ENCODE results near the gene BSND.
"Not testable (repeated sequence)": the region's sequence is repeated elsewhere in the genome, so short reads cannot be mapped to it uniquely, and the experiment has no call there.

The BSND gene

DNA sequence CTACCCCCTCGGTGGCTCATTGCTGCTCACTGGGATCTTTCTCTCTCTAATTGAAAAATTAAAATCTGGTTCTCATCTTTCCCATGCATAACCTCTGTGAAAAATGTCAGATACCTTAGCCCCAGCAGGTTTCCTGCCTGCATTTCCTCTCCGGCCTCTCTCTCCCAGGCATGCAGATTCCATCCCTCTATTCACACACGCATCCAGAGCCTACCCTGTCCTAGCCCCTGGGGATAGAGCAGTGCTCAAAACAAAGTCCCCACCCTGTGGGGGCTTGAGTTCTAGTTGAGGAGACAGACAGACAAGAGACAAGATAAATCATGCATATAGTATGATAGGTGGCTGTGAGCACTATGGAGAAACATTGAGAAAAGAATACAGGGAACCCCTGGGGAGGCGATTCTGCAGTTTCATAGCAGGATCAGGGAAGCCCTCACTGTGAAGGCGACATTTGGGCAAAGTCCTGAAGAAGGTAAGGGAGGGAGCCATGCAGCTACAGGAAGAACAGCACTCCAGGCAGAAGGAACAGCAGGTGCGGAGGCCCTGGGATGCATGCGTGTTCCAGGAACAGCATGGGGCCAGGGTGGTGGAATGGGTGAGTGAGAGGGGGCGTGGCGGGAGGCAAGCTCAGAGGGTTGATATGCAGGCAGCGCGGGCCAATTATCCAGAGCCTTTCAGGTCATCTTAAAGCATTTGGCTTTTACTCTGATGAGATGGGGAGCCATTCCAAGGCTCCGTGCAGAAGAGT, 3.5 kb upstream of the BSND start:
- DNase-seq = no peak

DNA sequence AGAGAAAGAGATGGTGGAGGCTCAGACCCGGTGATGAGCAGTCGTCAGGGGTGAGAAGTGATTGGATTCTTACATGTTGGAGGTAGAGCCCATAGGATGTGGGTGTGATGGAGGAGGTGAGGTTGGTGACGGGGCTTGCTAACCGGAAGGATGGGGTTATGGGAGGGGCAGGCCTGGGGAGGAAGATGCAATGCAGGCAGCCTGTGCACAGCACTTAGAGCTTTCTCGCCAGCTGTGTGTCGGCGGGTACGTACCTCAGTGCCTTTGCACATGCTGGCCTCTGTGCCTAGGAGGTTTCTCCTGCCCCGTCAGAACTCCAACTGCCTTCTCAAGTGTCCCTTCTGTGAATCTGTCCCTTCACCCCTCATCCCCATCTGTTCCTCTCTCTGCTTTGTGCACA, 2.9 kb upstream of the BSND start:
- DNase-seq = peak; percentile 52

DNA sequence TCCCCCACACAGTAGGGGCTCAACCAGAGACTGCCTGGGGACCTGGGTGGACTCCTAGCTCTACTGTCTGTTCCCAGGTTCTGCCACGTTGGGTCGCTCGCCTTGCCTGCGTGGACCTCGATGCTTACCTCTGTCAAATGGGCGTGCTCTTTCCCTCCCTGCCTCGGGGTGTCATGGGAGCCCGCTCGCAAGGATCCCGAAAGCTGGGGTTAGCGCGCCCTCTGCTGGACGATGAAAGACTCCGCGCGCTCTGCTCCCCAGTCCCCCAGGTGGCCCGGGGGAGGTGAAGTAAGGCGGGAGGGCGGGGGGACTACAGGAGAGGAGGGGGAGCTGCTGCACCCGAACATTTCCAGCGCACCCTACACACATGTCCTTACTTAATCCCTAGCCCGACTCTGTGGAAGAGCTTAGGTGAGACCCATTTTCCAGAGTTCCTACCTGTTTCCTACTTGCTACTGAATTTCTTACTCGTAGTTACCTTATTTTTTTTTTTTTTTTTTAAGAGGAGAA, 2.3 kb upstream of the BSND start:
- DNase-seq = peak; percentile 71

DNA sequence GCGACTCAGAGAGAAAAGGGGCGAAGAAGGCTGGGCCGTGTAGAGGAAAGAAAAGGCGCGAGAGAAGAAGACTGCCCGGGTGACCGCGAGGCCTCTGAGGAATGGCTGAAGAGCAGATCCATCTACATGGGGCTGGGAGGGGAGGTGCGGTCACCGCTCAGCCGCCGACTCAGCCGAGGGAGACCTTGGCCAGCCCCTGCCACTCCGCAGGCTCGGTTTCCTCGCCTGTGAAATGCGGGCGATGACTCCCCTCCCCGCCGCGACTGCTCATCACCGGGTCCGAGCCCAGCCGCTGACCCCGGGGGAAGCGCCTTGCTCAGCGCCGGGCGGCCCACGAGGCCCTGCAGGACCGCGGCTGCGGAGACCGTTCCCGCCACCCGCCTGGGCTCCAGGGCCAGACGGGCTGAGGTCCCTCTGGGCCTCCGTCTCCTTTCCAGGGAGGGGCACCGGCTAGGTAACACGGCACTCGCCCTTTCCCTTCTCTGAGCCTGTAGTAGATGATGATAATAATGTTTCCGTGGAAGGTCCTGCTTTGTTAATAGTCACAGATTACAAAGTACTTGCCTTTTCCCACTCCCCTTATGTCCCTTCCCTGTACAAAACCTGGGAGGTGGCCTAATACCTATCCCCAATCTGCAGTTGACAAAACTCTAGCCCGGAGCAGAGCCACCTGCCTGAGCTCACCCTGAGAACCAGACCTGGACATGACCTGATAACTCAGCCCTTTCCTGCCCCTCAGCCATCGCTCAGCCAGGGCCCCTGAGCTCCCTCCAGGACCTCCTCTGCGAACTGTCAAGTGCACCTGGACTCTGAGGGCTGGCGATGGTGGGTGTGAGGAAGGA, 1.6 kb upstream of the BSND start:
- no peak for DNase-seq

DNA sequence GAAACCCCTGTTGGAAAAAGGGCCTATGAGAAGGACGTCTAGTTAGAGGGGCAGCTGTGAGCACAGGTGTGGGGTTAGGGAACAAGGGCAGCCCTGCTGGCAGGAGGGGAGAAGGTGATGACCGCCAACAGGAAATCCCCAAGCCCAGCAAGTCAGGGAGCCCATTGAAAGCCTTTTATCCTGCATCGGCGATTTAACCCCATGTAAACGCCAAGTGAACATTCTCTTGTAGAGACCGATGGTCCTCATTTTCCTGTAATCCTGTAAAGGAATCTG, 1.1 kb upstream of the BSND start:
- DNase-seq = no peak

DNA sequence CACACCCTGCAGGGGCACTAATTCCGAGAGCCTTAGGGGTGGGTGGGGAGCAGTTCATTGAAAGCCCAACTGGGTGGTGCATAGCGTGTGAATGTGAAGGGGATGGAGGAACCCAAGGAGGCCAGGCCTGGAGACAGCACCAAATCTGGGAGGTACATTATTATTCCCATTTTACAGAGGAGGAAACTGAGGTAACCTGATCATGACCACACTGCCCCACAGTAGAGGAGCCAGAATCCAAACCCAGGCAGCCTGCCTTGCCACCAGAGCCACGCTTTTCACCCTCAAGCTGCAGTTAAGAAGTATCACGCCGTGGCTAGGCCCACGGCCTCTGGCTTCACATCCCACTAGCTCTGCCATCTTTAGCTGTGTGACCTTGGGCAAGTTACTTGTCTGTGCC, 633 bp upstream of the BSND start:
- no peak for DNase-seq

DNA sequence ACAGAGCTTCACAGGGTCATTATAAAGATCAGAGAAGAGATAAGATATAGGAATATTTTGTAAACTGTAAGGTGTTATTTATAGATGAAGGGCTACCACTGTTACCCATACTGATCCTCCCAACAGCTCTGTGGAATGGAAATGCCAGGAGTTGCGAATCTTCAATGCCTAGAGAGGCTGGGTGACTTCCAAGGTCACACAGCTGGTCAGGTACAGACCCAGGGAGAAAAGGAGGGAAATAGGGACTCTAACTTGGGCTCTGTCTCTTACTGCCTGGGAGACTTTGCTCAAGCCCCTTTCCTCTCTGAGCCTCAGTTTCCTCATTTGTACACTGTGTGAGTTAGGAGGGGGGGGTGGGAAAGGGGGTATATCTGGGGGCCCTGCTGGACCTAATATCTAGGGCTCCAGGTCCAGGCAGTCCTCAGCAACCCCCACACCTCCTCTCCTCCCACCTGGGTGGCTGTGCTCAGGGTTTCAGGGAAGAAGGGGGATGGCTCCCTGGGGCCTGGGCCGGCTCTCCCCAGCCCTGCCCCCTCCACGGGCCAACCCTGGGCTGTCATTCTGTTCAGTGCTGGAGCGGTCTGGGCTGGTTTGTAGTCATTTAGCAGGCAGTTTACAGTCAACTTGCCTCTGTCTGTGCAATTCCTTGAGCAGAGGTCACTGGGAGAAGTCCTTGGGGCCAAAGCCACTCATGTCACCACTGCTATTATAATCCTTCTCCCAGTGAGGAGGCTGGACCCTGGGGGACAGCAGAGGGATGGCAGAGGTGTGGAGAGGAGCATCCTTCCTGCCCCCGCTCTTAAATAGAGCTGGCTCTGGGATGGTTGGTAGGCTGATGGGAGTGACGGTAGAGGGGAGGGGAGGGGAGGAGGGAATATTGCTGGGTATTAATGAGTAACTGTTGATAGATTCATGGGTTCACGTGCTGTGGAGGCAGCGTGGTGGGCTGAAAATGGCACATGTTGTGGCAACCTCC, 1.7 kb downstream of the BSND start:
- DNase-seq = no peak

DNA sequence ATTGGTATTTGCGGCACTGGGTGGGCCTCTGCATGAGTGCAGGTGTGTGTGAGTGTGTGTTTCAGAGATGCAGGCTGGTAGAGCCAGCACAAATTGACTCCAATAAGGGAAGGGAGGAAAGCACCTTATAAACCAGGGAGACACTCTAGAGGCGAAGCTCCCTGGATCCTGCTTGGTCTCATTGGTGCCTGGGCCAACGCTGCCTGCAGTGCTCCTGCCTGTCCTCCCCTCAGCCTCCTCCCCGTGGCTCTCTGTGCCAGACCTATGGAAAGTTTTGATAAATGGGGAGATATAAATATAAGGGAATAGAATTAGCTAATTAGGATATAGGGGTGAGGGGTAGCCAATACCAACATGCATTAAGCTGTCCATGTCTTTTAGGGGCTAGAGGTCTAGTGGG, 2.6 kb downstream of the BSND start:
- no peak for DNase-seq

DNA sequence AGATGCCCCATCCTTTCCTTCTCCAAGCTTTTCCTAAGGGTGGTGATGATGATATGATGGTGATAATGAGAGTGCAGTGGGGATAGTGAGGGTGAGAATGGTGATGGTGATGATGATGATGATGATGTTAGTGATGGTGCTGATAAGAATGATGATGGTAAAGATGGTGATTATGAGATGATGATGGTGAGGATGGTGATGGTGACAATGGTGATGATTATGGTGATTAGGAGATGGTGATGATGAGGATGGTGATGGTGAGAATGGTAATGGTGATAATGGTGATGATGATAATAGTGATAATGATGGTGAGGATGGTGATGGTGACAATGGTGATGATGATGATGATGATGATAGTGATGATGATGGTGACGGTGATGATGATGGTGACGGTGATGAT, 4.0 kb downstream of the BSND start:
- no peak for DNase-seq

DNA sequence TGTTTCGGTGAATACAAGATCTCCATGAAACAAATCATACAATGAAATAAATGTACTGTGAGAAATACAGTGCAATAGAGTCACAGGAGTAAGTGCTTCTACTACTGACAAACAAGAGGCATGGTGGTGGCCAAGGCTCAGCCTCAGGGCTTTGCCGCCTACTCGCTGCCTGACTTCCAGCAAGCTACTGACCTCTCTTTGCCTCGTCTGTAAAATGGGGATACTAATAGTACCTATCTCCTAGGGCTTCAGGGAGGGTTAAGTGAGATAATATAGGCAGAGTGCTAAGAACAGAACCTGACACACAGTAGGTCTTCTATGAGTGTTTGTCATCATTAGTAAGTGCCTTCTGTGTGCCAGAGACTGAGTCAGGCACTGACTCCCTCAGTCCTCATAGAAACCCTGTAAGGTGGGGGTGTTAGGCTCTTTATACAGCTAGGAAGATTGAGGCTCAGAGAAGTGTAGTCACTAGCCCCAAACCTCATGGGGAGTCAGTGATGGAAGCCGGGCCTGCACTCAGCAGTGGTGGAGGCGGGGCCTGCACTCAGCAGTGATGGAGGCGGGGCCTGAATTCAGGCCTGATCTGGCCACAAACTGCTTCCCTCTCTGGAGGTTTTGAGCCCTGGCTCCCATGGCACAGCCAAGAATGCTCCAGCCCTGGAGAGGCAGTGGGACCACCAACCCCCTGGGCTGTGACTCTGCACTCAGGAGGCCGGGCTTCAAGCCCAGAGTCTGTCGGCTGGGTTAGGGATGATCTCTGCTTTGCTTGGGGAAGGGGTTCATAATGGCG, 6.8 kb downstream of the BSND start:
- DNase-seq = no peak

DNA sequence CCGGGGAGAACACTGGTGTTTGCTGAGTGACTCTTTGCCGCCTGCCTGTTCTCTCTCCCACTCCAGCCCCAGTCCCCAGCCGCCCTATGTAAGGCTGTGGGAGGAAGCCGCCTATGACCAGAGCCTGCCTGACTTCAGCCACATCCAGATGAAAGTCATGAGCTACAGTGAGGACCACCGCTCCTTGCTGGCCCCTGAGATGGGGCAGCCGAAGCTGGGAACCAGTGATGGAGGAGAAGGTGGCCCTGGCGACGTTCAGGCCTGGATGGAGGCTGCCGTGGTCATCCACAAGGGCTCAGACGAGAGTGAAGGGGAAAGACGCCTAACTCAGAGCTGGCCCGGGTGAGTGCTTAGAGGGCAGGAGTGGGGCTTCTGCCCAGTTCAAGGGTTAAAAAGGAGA, 8.2 kb downstream of the BSND start:
- no peak for DNase-seq

DNA sequence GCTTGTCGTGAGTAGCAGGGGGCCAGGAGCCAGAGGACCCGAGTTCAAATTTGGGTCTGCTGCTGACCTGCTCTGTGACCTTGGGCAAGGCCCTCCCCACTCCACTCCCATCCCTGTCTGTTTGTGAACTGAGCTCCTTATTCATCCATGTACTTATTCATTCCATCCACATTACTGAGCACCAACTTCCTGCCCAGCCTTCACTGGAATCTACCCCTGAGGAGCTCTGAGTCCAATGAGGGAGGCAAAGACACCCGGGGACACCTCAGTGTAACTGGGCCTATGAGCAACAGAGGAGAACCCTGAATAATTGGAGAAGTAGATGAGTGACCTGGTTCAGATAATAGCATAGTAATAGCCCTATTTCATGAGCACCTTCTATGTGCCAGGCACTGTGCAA, 8.9 kb downstream of the BSND start:
- DNase-seq = no peak

DNA sequence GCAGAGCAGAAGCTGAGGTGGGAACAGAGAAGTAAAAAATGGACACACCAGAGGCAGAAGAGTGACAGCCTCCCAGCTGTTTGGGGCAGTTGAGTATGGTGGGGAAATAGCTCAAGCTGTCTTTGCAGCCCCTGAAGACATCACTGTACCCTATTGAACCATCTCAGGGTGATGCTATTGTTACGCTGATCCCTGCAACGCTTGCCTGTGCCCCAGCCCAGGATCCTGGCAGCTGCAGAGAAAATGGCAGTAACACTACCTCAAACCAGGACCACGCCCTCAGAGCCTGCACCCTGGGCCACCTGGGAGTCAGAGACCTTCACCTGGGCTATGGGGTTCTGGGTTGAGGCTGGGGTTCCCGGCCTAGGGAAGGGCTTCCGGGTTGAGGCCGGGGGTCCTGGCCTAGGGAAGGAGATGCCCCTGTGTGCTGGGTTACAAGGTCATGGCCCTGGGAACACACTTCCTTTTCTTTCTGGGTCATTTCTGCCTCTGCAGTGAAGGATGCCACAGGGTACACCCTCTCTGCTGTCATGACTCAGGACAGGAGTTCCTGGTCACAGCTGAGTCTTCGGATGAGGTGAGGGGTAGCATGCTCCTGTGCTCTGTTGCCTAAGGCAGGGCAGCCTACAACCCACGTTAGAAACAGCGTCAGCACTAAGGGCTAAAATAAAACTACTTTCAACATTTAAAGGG, 11.6 kb downstream of the BSND start:
- no peak for DNase-seq

DNA sequence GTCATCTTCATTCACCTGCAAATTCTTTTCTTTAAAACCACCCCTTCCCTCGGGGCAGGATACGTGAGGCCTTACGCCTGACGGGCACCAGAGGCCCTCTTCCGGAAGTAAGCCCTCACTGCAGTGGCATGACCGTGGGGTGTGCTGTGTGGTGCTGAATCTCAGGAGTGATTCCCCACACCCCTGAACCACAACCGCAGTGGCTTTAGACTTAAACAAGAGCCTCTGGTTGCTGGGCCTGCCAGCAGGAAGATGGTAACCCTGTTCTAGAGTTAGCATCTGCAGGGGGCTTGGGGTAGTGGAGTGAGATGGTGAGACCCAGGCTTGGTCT, 12.1 kb downstream of the BSND start:
- DNase-seq = no peak

DNA sequence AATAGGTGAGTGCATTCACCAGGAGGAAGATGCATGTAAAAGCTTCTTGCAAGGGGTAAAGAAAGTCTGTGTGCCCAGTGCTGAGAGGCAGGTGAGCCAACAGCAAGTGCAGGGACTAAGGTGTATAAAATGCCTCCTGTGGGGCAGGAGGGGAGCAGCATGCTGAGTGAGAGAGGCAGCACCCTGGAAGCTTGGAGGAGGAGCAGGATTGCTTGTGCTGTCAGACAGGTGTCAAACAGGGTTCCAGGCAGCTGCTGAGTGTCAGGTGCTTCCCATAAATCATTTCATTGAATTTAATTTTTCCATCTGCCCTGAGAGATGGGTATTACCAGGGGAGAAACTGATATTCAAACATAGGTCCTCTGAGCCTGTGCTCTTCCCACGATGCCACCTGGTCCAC, 13.9 kb downstream of the BSND start:
- DNase-seq = no peak

DNA sequence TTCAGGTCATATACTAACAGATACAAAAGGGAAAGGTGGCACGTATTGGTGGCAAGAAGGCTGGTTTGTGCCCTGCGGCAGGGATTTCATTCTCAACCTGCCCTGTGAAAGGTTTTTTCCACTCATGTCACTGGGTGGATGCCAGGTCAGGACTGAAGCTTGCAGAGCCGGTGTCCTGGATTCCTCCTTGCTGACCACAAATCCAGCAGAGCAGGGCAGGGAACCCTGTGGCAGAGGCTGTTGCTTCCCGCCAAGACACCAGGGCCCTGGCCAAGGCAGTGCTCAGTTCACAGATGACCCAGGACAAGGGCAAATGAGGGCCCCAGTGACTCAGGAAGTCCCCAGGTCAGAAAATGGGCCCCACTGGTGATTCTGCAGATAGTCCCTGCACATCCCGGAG, 16.4 kb downstream of the BSND start:
- no peak for DNase-seq

DNA sequence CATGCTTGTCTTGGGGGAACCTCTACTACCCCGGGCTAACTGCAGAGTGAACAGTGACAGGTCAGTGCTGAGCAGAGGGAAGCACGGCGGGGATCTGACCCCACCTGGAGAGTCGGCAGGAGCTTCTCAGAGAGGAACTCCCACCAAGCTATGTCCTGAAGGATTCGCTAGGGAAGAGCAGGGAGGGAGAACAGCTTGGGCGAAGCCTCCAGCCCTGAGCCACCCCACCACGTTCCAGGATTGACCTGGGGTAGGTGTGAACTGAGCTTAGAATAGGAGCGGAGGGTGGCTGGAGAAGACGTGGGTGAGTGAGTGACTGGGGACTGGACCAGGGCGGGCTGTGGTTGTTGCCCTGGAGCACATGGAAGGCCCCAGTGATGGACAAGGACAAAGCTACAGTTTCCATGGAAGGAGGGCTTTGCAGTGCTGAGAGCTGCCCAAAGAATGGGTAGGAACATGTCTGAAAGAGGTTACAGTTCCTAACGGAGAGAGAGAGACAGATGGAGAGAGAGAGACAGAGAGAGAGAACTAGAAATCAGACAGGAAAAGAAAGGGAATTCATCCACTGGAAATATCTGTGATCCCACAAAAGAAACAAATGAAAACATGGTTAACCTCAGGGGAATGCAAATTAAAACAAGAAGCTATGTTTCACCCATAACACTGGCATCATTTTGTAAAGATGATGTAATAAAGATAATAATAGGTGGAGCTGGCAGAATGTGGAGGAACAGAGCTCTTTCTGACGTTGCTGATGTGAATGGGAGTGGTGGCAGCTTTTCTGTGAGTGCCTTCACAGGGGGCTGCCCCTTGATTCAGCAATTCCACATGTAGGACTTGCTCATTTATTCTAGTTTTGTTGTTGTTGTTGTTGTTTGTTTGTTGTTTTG, 17.2 kb downstream of the BSND start:
- DNase-seq = no peak

DNA sequence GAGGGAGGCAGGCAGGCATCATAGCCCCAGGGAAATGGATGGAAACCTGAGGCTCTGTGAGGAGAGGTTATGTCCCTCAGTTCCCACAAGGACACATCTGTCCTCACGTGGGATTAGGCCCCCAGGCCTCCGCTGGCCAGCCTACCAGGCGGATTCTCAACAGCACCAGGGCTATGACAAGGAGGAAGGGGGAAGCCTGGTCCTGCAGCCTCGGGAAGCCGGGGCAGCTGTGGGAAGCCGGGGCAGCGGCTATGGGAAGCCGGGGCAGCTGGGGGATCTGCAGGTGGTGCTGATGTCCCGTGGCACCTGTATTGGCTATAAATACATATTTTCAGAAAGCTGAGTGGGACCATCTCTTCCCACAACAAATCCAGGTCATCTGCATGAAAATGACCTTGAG, 19.7 kb downstream of the BSND start:
- no peak for DNase-seq

DNA sequence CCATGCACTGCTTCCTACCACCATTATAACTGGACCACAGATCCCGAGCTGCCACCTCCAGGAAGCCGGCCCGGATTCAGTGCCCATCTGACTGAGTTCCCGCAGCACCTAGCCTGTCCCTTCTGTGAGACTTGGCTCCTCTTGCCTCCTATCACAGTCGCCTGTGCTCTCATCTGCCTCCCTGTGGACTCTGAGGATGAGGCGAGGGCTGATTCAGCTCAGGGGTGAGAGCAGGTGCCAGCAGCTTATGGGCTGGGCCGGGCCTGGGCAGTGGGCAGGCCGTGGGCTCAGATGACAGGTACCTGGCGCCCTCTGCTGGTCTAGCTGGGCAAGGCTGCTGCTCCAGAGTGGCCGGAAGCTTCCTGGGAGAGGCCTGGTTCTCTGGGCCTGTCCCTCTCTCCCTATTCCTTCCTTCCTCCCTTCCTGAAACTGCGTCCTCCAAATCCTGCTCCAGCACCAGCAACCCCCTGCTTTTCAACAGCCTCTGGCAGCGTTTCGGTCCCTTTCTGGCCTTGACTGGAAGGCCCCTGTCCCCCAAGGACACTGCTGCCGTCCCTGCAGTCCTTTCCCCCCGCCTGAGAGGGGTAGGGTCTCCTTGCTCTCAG, 23.3 kb downstream of the BSND start:
- peak; percentile 28 for DNase-seq

DNA sequence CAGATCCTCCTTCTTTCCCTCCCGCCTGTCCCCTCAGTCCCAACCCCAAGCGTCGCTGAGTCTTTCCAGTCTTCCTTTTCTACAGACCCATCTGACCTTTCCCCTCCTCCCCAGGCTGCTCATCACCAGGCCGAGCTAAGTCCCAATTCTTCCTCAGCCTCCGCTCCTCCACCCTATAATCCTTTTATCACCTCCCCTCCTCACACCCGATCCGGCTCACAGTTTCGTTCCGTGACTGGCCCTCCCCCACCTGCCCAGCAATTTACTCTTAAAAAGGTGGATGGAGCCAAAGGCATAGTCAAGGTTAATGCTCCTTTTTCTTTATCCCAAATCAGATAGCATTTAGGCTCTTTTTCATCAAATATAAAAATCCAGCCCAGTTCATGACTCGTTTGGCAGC, 25.4 kb downstream of the BSND start:
- DNase-seq = not testable (repeated sequence)

DNA sequence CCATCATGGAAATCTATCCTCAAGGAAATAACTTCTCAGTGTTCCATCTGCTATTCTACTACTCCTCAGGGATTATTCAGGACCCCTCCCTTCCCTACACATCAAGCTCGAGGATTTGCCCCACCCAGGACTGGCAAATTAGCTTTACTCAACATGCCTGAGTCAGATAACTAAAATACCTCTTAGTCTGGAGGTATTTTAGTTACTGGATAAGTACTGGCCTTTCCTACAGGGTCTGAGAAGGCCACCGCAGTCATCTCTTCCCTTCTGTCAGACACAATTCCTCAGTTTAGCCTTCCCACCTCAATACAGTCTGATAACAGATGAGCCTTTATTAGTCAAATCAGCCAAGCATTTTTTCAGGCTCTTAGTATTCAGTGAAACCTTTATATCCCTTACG, 27.9 kb downstream of the BSND start:
- DNase-seq = not testable (repeated sequence)
